HepG2 (cell line): ENCODE results near the gene PPP4C. TPM values are rescaled to one million over a fixed set of nuclear protein-coding genes. Genes with fewer than 3 reads are reported as not detected.

ENCODE experiments used
- ATAC-seq: fragments of 200-7000 bp; cut with Tn5 transposase; 3 replicates; pipeline ENCODE4 v1.9.1; 2020; ENCODE audit warnings: mild to moderate bottlenecking, moderate library complexity
- BruUV-seq: library from RNA; stranded (reverse); fragments of 400-500 nt; replicated peaks from 2 replicates; lab custom pipeline; 2021; lab: Mats Ljungman, UMichigan
- CTCF ChIA-PET: fragments of 300-600 bp; formaldehyde crosslinking; extraction: SDS; loops from one replicate; lab custom pipeline; 2021; ENCODE audit warnings: low total read pairs, inconsistent platforms, low intra/inter-chr PET ratio; lab: Yijun Ruan, JAX
- POLR2A ChIA-PET: fragments of 350-600 bp; sonication (Branson Sonifier 250); formaldehyde crosslinking; loops from one replicate; lab custom pipeline; 2020; ENCODE audit warnings: antibody characterized with exemption, inconsistent platforms; lab: Yijun Ruan, JAX
- DNase-seq: peaks from one replicate; pipeline ENCODE4 v3.0.0-alpha.2; 2015; ENCODE audit warnings: low spot score
- FAIRE-seq: peaks from 3 replicates; lab custom pipeline; 2011; peaks lifted over from hg19 to GRCh38; lab: Jason Lieb, UNC
- H2AFZ ChIP-seq: one replicate; pipeline ENCODE4 v1.6.1; 2011; ENCODE audit warnings: low read length, inconsistent platforms
- H3K27ac ChIP-seq: fragments of 300-600 bp; 3 replicates; pipeline ENCODE4 v1.8.0; 2011; ENCODE audit warnings: mixed run types, mild to moderate bottlenecking, mixed read lengths, low read length, inconsistent platforms; ENCODE audit not compliant: insufficient read depth; ENCODE audit errors: extremely low read length
- H3K27me3 ChIP-seq, 2 experiments: fragments of 200-600 bp in 1 of 2; 2 replicates in 1 of 2; 3 replicates in 1 of 2; pipeline versions ENCODE4 v1.6.0 to v1.8.0; 2011; ENCODE audit warnings: low read length in 2 of 2, mild to moderate bottlenecking in 2 of 2, moderate library complexity in 2 of 2, inconsistent platforms in 1 of 2; ENCODE audit not compliant: insufficient read depth in 2 of 2, control insufficient read depth in 1 of 2
- H3K36me3 ChIP-seq, 2 experiments: fragments of 200-600 bp in 1 of 2; replicated peaks in 1 of 2; 2 replicates in 1 of 2; 3 replicates in 1 of 2; pipeline versions ENCODE4 v1.5.1 to v1.8.0; 2011; ENCODE audit warnings: low read length in 2 of 2, inconsistent platforms in 1 of 2; ENCODE audit not compliant: insufficient read depth in 2 of 2, control insufficient read depth in 1 of 2
- H3K4me1 ChIP-seq: 2 replicates; pipeline ENCODE4 v1.5.1; 2012; ENCODE audit warnings: low read length, inconsistent platforms; ENCODE audit not compliant: insufficient read depth
- H3K4me2 ChIP-seq: 2 replicates; pipeline ENCODE4 v1.6.0; 2011; ENCODE audit warnings: low read depth, low read length, inconsistent platforms
- H3K4me3 ChIP-seq, 3 experiments: fragments of 200-600 bp in 1 of 3; sonication (generic), shearing (Covaris generic) in 1 of 3; replicated peaks in 1 of 3; 2 replicates each; pipeline ENCODE4 v1.5.1; 2011 to 2016; ENCODE audit warnings: low read length in 3 of 3, inconsistent platforms in 2 of 3, low read depth in 2 of 3, mild to moderate bottlenecking in 2 of 3, control low read depth in 1 of 3, mixed read lengths in 1 of 3; ENCODE audit not compliant: insufficient read depth in 1 of 3
- H3K79me2 ChIP-seq: one replicate; pipeline ENCODE4 v1.6.1; 2011; ENCODE audit warnings: low read length, inconsistent platforms; ENCODE audit not compliant: insufficient read depth
- H3K9ac ChIP-seq: 2 replicates; pipeline ENCODE4 v1.6.0; 2011; ENCODE audit warnings: mild to moderate bottlenecking, low read depth, low read length, inconsistent platforms; ENCODE audit not compliant: insufficient read depth
- H3K9me3 ChIP-seq: 2 replicates; pipeline ENCODE4 v1.5.1; 2012; ENCODE audit warnings: mild to moderate bottlenecking, low read length
- H4K20me1 ChIP-seq: 2 replicates; pipeline ENCODE4 v1.6.0; 2011; ENCODE audit warnings: inconsistent platforms, mild to moderate bottlenecking, low read length, moderate library complexity; ENCODE audit not compliant: insufficient read depth
- FOSL1 ChIP-seq: sonication (generic); formaldehyde crosslinking; IDR thresholded peaks from 2 replicates; pipeline ENCODE4 v1.9.0; 2021; ENCODE audit warnings: missing genetic modification reagents, borderline replicate concordance
- KLF13 ChIP-seq: sonication (generic); formaldehyde crosslinking; IDR thresholded peaks from 2 replicates; pipeline ENCODE4 v1.4.0; 2020; ENCODE audit warnings: mild to moderate bottlenecking, missing genetic modification reagents
- MAFF ChIP-seq: IDR thresholded peaks from 2 replicates; pipeline ENCODE4 v1.6.1; 2011; ENCODE audit warnings: low read depth, low read length, improper control_type of control experiment
- MAFK ChIP-seq, 2 experiments: IDR thresholded peaks in 1 of 2; conservative IDR thresholded peaks in 1 of 2; 2 replicates each; pipeline ENCODE4 v1.6.1; 2011; ENCODE audit warnings: improper control_type of control experiment in 2 of 2, low read length in 2 of 2
- RFXANK ChIP-seq: IDR thresholded peaks from 2 replicates; pipeline ENCODE4 v1.6.1; 2016
- ZSCAN9 ChIP-seq: IDR thresholded peaks from 2 replicates; pipeline ENCODE4 v1.6.1; 2016; ENCODE audit warnings: borderline replicate concordance
- WGBS: methylation state at CpG from one replicate; pipeline ENCODE4 v1.1.6; 2017; ENCODE audit warnings: low lambda C conversion rate; 5-methylcytosine and 5-hydroxymethylcytosine counted together
- in situ Hi-C: cut with HindIII; loops from 2 replicates; pipeline ENCODE4 v1.10.0; 2017; ENCODE audit warnings: low pct_unique_long_range_greater_than_20kb; ENCODE audit not compliant: extremely low pct_ligation_motif_present
- intact Hi-C: fragments of 100-400 bp; cut with micrococcal nuclease; formaldehyde crosslinking; loops from one replicate; pipeline ENCODE4 v1.10.0; 2022; ENCODE audit not compliant: unreplicated experiment
- polyA plus RNA-seq, 8 experiments: library from polyadenylated mRNA; depleted of rRNA in 3 of 8; stranded (reverse) in 7 of 8; unstranded in 1 of 8; fragments of >200 nt; fragmentation: Illumina TruSeq in 4 of 8; extraction: Trizol in 4 of 8; gene quantifications; 2 replicates each; pipeline versions ENCODE4 v1.2.1 to v1.2.3, GENCODE V29; 2011 to 2016; ENCODE audit warnings: low read depth in 4 of 8, missing spikeins in 1 of 8, mixed read lengths in 1 of 8; ENCODE audit not compliant: insufficient read depth in 1 of 8
- total RNA-seq, 5 experiments: library from RNA; depleted of rRNA; stranded (reverse); fragments of >200 nt; fragmentation: Illumina TruSeq; extraction: Trizol; gene quantifications; 2 replicates each; pipeline ENCODE4 v1.2.3, GENCODE V29; 2016; ENCODE audit warnings: low read depth in 1 of 5

PPP4C gene
- total and polyA plus RNA-seq, 2 of the 13 experiments (the other 11 are each of a cell fraction or from before 2014, with no cell fraction given): 176 to 220 TPM

DNA sequence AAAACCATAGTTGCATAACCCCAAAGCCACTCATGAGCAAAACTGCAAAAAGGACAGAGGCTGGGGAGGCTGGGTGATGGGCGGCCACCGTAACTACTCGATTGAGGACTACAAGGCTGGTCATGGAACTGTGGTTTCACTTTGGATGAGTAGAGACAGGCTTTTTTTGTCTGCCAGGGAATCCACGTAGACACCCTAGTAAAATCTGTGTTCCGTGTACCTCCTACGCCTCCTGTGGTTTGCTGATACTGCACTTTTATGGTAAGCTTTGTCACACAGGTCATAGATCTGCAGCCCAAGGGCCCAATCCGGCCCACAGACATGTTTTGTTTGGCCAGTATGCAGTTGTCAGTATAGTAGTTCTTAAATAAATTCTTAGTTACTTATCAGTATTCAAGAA lies 42.5 kb upstream of the PPP4C start:
- Histone ChIP-seq H3K4me2 (no peak overlapping the region), H2AFZ (no peak overlapping the region), H4K20me1 (no peaks in the 10 kb centered on the region; the same call in 1 of the 2 replicates), H3K27ac (no peak overlapping the region), H3K36me3 (no peaks in the 10 kb centered on the region), H3K79me2 (no peaks in the 10 kb centered on the region), H3K27me3 (peaks cover 10 to 41% of the 10 kb centered on the region in 2 experiments), H3K4me1 (peaks cover 31% of the 10 kb centered on the region), H3K9me3 (no peaks in the 10 kb centered on the region), H3K9ac (no peak overlapping the region)
- intact Hi-C loops (loop anchor here (5.0 kb wide), 1 partner anchor 331 kb away; no protein-coding TSS in a partner anchor), in situ Hi-C loops (loop anchor here (10.0 kb wide), 1 partner anchor 338 kb away; no protein-coding TSS in a partner anchor)
- no peak for FAIRE-seq
- no TSS peak for BruUV-seq
- ChIA-PET POLR2A (interaction anchor here (1.3 to 1.7 kb wide), 2 partner anchors 32 to 60 kb away, joined by 3 to 6 read pairs; partner anchors contain the start of genes ALDOA and TAOK2), CTCF (interaction anchor here (2.7 kb wide), 1 partner anchor 333 kb away, joined by 11 read pairs; no protein-coding TSS in a partner anchor)
- ATAC-seq: no peak
- WGBS: 55% methylated on average over 7 of the region's 7 CpGs
- TF ChIP-seq ZSCAN9 (CRISPR knock-in tag) (no peak), MAFF (peak; percentile 83), MAFK (conservative IDR thresholded peaks at IDR 0.05 in 1 of 2, IDR thresholded peaks at IDR 0.05 in 1 of 2; ENCODE audit: low read length in 2 of 2) (peak; percentile 91), RFXANK (CRISPR knock-in tag) (no peak)
- TF ChIP-seq, all 625 proteins: peak for 2
- DNase-seq: no peak
- no peak overlapping the region for H3K4me3 ChIP-seq

- BruUV-seq: no TSS peak
- Histone ChIP-seq H4K20me1 (no peaks in the 10 kb centered on the region), H3K9me3 (no peaks in the 10 kb centered on the region), H3K27ac (no peak overlapping the region), H3K27me3 (peaks cover 0 to 16% of the 10 kb centered on the region in 2 experiments; a peak in 2 of 5 replicates), H3K9ac (no peak overlapping the region), H2AFZ (no peak overlapping the region), H3K4me1 (peaks cover 8% of the 10 kb centered on the region; the same call in 1 of the 2 replicates), H3K79me2 (no peaks in the 10 kb centered on the region), H3K36me3 (no peaks in the 10 kb centered on the region), H3K4me2 (no peak overlapping the region), H3K4me3 (no peak overlapping the region)
- intact Hi-C loops: no loop called here
- in situ Hi-C loops: no loop called here
- DNase-seq (no peak), FAIRE-seq (no peak), ATAC-seq (no peak)
- 22% methylated on average over 5 of the region's 5 CpGs for WGBS
- TF ChIP-seq FOSL1 (CRISPR knock-in tag) (no peak), KLF13 (CRISPR knock-in tag) (no peak)
- ChIA-PET CTCF (no interaction called here), POLR2A (no interaction called here)
These were observed 35.6 kb upstream of the PPP4C start for GRCh38 chr16:30040221-30040620.
